LNCaP clone FGC (cell line): ENCODE results near the gene NPFFR1.

Experiments used
- DNase-seq: peaks from one replicate; pipeline ENCODE4 v3.0.0-alpha.2; 2011; ENCODE audit warnings: low read depth
- H3K4me3 ChIP-seq: 2 replicates; pipeline ENCODE4 v1.5.1; 2011; ENCODE audit warnings: mild to moderate bottlenecking, low read depth, low read length, control low read depth
- TF ChIP-seq, protein P1 (sequence below): IDR thresholded peaks from 2 replicates; pipeline ENCODE4 v1.5.1; 2012; ENCODE audit warnings: mild to moderate bottlenecking; ENCODE audit not compliant: control insufficient read depth, insufficient read depth; ENCODE audit errors: extremely low read depth

The NPFFR1 gene

GRCh38 chr10:70306886-70307520 is 23.2 kb upstream of the NPFFR1 start:
- H3K4me3 ChIP-seq = no peak overlapping the region

GRCh38 chr10:70306181-70306705 is 22.4 kb upstream of the NPFFR1 start:
- TF ChIP-seq, protein P1, sequence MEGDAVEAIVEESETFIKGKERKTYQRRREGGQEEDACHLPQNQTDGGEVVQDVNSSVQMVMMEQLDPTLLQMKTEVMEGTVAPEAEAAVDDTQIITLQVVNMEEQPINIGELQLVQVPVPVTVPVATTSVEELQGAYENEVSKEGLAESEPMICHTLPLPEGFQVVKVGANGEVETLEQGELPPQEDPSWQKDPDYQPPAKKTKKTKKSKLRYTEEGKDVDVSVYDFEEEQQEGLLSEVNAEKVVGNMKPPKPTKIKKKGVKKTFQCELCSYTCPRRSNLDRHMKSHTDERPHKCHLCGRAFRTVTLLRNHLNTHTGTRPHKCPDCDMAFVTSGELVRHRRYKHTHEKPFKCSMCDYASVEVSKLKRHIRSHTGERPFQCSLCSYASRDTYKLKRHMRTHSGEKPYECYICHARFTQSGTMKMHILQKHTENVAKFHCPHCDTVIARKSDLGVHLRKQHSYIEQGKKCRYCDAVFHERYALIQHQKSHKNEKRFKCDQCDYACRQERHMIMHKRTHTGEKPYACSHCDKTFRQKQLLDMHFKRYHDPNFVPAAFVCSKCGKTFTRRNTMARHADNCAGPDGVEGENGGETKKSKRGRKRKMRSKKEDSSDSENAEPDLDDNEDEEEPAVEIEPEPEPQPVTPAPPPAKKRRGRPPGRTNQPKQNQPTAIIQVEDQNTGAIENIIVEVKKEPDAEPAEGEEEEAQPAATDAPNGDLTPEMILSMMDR = no peak
- no peak for DNase-seq
- H3K4me3 ChIP-seq = no peak overlapping the region

More at GRCh38 chr10:70306886-70307520, 23.2 kb upstream of the NPFFR1 start:
- TF ChIP-seq, protein P1 = no peak
- DNase-seq = no peak

DNA sequence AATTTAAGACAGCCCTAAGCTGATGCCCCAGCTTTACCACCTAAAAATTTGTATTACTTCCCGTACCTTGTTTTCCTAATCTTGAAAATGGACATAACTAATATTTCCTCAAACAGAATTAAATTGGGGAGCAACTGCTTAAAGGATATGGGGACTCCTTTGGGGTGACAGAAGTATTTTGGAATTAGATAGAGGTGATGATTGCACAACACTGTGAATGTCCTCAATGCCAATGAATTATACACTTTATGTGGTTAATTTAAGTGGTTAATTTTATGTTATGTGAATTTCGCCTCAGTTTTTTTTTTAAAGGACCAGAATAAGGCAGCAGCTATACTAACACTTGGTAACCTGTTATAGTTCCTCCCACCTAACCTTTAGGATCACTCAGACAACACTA is 19.9 kb upstream of the NPFFR1 start:
- no peak for DNase-seq
- H3K4me3 ChIP-seq = no peak overlapping the region
- TF ChIP-seq, protein P1 = no peak

DNA sequence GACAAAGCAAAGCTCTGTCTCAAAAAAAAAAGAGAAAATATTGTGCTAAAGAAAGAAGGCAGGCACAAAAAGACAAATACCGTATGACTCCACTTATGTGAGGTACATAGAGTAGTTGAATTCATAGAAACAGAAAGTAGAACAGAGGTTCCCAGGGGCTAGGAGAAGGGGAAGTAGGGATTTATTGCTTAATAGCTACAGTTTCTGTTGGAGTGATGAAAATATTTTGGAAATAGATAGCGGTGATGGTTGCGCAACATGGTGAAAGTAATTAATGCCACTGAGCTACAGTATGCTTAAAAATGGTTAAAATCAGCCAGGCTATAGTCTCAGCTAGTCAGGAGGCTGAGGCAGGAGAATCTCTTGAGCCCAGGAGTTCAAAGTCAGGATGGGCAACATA is 18.5 kb upstream of the NPFFR1 start:
- DNase-seq = no peak
- TF ChIP-seq, protein P1 = no peak
- H3K4me3 ChIP-seq = no peak overlapping the region

DNA sequence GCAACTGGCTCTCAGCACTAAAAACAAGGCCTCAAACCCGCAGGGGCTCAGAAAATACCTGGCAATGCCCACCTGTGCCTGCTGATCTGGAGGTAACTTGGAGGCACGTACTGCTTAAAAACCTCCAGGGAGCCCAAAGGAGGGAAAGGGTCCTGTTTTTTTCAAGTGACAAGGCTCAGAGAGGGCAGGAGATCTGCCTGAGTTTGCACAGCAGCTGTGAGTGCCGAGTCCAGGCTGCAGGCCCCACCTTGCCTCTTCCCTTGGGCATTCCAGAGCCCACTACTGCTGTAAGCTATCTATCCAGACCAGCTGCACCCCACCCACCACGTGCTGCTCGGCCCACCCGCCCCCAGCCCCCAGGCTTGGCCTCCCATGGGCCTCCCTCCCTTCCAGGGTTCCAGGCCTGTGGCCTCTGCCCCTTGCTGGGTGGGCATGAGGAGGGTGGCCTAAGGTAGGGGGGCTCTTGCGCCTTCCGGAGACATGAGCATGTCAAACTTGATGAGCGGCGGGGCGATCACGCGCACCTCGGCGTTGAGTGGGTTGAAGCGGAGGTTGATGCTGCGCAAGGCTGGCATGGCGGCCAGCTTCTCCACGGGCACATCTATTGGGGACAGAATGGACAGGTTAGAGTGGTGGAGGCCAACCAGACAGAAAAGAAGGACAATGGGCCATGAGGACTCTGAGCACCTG is 17.2 kb upstream of the NPFFR1 start:
- TF ChIP-seq, protein P1 = no peak
- H3K4me3 ChIP-seq = no peak overlapping the region
- DNase-seq = no peak

DNA sequence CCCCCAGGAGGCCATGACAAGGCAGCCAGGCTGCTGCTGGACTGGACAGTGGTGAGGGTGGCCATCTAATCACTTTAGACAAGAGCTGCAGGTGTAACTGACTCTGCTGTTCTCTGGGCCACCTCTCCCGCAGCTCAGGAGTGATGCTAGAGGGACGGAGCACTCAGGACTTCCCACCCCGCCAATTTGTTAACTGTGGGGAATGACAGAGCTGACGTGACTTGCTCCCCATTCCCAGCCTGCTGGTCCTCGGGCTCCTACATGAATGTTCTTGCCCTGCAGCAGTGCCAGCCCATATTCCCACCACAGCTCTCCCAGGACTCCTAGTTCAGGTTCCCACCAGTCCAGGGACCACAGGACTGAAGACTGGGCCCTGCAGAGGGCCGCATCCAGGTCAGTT is 16.7 kb upstream of the NPFFR1 start:
- DNase-seq = no peak
- H3K4me3 ChIP-seq = no peak overlapping the region
- TF ChIP-seq, protein P1 = no peak
